Measurements from ENCODE around the gene SELENOS.
"Not testable (repeated sequence)": the region's sequence is repeated elsewhere in the genome, so short reads cannot be mapped to it uniquely, and the experiment has no call there.

Gene SELENOS

DNA sequence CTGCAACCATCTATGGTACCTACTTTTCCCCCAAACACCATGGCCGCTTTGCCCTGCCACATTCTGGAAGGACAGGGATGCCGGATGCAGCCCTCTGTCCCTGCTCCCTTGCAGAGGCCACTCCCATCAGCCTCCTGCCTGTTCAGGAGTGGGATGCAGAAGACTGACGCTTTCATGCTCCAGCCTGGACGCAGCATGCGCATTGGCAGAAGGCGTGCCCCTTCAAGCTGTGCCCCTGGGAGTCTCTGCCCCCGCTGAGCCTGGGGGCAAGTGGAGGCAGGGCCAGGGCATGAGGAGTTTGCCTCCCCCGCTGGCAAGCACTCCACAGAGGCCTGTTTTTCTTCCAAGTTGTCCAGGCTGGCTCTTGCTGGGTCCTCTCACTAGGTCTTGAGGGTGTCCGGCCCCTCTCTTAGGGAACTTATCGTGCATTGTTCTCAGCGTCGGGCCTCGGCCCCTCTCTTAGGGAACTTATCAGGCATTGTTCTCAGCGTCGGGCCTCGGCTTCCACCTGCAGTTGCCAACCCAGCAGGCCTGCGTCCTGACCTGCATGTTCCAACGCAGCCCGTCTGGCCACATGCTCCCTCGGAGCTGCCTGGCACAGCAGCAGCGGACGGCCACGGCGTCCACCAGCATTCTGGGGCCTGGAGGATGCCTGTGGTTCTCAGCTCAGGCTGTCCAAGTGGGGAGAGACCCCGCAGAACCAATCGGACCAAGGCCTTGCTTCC, 32.3 kb upstream of the SELENOS start:
- DNase-seq (ENCODE audit: low read depth) = no peak

DNA sequence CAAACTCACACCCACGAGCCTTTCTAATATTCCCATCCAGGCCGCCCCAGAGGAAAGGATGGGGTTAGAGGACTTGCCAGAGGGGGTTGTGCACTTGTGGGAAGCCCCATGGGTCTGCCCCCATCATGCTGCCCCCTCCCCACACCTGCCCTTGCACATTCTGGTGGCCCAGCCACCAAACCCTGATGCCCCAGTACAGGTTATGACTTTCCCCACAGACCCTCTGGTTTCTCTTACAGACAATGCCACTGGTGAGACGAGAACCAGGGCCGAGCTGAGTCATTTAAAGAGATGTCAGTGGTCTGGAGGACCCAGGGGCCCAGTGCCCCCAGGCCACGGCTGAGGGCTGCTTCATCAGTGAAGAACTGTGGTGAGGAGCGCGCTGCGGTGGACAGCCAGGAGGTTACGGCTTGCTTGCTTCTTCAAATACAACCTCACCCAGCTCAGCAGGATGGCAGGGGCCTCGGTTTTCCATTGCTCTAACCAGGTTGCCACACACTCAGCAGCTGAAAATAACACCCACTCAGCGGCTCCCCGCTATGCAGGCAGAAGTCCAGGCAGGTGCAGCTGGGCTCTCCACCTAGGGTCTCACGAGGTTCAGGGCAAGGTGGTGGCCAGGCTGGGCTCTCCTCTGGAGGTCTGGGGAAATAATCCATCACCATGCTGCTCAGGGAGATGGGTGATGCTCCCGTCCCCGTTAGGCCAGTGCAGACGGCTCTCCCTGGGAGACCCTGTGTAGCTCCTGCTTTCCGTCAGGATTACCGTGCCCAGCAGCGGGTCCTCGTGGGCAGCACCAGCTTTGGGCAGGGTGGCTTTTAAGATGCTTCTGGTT, 31.5 kb upstream of the SELENOS start:
- DNase-seq (ENCODE audit: low read depth) = no peak

DNA sequence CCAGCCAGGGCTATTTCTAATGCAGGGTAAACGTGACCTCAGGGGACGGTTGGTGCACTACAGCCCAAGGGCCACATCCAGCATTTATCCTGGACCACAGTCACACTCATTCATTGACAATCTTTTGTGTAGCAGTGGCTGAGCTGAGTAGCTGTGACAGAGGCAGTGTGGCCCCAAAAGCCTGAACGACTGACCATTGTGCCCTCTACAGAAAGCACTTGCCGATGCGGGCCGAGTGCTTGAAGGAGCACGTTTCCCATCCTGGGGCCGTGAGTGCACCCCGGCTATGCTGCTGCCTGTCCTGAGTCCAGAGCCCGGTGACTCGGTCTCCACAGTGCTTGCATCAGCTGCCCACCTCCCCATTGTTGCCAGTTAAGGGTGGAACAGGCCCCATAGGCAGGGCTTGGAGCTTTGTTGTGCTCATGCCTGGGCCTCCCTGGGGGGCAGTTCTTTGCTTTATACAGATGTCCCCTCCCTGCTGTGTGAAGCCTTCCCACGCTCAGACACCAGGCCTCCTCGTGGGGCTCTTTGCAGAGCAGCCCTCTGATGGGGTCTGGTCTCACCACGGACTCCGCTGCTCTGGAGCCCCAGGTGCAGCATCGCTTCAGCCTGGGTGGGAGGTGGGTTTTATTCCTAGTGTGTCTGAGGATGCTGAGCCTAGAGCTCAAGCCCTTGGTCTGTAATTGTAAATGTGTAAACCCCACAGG, 30.8 kb upstream of the SELENOS start:
- no peak for DNase-seq (ENCODE audit: low read depth)

DNA sequence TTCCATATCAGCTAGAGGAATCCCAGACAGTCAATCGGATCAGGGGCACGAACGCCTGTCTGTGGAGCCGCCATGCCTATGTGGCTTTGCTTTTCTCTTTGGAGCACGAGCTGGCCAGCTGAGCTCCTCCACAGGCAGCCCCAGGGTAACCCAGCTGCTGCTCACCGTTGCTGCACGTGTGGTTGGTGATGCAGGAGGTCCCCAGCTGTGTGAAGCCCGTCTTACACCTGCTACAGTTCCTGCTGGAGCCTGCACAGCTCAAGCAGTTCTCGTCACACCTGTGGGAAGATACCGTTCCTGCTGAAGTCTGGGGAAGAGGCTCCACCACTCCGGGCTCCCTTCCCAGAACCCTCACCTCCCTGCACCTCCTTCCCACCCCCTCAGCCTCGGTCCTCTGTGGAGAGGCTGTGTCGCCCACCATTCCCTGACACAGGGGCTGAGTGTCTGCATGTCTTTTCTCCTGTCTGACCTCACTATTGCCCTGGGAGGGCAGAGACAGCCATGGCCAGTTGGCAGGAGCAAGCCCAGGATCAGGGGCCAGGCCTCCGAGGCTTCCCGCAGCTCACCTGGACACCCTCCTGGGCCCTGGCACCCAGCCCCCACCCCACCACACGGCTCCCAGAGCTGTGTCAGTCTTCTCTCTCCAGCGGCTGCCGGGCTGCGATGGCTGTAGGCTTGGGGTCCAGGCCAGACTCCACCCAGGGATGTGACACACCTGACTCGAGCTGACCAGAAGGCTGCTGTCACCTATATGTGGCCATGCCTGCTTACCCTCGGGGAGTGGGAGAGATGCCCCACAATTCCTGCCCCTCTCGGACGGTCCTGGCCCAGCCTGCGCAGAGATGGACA, 30.0 kb upstream of the SELENOS start:
- DNase-seq (ENCODE audit: low read depth) = no peak

DNA sequence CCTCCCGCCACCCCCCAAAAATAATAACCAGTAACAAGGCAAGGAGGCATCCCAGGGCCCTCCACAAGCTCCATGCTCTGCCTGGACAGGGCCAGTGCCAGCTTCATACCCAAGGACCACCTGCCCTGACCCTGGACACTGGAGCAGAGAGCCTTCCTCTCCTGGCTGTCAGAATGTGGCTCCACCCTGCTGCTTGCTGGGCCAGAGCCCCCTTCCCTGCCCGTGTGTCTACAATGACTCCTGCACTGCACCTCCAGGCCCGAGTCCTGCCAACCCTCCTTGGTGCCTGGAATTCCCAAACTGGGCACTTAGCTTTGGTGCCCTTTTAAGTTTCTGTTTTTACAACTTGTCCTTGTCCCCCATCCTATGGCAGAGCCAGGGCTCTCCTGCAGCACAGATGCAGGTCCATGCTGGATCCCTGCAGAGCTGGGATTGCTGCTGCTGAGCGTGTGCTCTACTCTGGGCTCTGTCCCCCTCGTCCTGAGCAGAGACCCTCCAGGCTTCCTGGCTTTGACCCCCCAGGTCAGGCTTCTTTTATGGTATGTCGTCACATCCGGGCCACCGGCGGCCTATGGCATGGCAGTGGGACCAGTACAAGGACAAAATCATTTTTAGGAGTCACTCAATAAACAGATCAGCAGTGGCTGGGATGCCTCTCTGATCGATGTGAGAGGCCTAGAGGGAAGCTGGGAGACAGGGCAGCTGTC, 29.2 kb upstream of the SELENOS start:
- no peak for DNase-seq (ENCODE audit: low read depth)

DNA sequence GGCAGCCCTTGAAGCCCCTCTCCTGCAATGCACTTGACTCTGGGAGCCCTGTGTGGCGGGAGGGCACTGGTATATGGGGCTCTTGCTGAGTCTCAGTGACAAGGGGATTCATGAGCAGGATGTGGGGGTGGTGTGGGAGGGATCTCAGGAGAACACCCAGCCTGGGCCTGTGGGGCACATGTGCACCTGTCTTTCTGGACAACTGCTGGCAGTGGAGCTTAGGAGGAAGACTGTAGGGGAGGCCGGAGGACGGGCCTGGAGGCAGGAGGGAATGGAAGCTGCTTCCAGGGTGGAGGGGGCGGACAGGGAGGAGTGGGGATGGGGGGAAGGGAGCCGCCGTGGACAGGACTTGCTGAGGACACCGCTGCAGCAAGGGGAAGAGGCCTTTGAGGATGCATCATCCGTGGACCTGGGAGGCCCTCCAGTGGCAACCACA, 28.6 kb upstream of the SELENOS start:
- DNase-seq (ENCODE audit: low read depth) = no peak

- DNase-seq (ENCODE audit: low read depth) = no peak
These were observed 26.1 kb upstream of the SELENOS start for GRCh38 chr15:101303408-101303807.

DNA sequence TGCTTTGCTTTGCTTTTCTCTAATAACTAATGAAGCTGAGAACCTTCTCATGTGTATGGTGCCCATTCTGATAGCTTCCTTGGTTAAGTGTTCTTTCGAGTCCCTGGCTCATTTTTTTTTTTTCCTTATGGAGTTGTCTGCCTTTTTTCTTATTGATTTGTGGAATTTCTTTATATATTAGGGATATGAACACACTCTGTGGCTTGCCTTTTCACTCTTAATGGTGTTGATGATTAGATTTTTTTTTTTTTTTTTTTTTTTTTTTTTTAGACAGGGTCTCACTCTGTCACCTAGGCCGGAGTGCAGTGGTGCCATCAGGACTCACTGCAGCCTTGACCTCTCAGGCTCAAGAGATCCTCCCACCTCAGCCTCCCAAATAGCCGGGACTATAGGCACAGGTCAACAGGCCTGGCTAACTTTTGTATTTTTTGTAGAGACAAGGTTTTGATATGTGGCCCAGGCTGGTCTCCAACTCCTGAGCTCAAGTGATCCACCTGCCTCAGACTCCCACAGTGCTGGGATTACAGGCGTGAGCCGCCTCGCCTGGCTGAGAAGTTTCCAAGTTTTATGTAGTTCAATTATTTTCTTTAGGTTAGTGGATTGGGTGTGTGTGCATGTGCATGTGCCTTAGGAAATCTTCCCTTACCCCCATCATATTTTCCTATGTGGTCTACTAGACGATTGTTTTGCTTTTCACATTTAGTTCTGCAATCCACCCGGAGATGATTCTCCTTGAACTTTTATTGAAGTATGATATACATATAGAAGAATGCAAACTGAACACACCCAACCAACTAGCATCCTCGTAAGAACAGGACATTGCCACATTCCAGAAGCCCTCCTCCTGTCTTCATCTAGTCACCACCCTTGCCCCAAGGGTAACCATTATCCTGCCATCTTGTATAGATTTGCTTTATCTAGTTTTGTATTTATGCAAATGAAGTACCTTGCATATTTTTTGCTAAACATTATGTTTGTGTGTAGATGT, 19.4 kb upstream of the SELENOS start:
- DNase-seq (ENCODE audit: low read depth) = no peak

GRCh38 chr15:101295607-101296161, 18.4 kb upstream of the SELENOS start:
- DNase-seq (ENCODE audit: low read depth) = no peak

DNA sequence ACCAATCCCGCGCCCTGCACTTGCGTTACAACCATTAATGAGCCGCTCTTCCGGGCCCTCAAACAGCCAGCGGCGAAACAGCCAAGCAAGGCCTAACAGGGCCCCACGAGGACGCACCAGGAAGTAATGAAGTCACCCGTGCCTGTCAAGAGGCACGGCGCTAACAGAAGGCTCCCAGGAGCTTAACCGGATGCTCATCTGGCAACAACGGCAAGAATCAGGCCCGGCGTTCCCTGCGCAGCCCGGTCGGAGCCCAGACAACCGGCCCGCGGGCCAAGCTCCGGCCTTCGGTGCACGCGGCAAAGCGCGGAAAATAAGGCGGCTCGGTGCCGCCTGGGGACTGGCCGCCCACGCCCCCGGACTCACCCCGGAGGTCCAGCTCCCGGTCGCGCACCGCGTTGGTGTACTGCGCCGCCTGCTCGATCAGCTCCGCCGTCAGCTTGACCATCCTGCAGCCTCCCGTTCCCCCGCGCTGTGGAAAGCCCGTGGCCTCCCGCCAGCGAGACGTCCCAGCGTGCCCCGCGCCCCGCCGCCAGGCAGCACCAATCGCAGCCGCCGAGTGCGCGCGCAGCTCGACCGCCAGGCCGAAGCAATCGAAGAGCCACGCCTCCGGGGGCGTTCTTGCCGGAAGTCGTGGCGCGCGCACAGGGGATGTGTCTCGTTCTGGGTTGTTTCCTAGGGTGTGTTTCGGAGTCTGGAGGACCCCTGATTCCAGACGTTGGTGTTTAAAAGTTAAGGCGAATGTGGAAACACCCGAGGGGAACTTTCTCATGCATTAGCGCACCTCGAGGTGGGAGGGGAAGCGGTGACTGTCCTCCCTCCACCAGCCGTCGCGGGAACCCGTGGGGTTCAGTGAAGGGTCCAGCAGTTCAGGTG, 17.7 kb upstream of the SELENOS start, which contains the start of gene SNRPA1:
Gene SNRPA1 (minus strand): TSS at position 518 of the 876 bp plus-strand sequence. CDS start 70 bp downstream, at position 448.
- peak; percentile 98 for DNase-seq (ENCODE audit: low read depth)

DNA sequence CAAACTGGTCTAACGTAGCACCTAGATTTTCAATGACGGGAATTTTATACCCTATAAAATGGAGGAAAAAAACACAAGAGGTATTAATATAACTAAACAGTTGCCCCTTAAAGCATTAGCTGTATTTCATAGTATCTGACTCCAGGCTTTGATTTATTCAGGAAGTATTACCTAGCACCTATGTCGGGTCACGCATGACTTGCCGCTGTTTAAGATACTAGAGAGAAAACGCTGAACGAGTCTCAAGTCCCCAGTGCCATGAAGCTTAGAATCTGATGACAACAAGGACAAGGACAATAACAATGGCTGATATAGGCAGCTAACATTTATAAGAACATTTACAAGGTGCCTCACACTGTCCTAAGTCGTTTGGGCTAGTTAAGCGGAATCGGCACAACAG, 15.8 kb upstream of the SELENOS start:
- no peak for DNase-seq (ENCODE audit: low read depth)

DNA sequence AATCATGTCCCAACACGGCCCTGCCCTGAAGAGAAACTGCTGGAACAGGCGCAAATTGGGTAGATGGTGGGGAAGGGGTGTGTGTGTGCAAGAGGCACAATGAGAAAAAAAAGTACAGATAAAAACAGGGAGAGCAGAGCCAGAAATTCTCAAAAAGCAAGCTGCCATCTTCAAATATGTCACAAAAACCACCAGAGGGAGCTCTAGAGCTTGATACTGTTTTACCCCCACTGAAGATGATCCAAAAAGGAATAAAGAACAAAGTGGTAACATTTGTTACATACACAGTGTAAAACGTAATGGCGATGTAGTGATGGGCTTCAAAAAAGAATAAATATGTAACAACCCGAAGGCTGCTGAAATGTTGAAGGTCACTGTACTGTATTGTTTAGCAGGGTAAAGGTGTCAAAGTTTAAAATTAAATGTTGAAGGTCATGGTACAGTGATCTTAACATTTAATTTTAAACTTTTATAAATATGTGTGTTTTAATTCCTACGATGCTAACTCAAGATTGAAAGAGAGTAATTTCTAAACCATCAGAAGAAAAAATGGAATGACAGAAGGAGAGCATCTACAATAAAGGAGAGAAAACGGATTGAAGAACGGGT, 11.7 kb upstream of the SELENOS start:
- no peak for DNase-seq (ENCODE audit: low read depth)

DNA sequence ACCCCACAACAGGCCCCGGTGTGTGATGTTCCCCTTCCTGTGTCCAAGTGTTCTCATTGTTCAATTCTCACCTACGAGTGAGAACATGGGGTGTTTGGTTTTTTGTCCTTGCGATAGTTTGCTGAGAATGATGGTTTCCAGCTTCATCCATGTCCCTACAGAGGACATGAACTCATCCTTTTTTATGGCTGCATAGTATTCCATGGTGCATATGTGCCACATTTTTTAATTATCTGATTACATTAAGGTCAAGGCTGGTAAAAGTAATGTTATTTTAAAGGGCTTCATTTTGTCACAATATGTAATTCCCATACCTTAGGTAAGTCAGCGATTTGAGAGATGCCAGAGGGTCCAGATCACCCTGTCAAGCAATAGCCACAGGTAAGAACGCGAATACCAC, 10.1 kb upstream of the SELENOS start:
- DNase-seq (ENCODE audit: low read depth) = not testable (repeated sequence)

DNA sequence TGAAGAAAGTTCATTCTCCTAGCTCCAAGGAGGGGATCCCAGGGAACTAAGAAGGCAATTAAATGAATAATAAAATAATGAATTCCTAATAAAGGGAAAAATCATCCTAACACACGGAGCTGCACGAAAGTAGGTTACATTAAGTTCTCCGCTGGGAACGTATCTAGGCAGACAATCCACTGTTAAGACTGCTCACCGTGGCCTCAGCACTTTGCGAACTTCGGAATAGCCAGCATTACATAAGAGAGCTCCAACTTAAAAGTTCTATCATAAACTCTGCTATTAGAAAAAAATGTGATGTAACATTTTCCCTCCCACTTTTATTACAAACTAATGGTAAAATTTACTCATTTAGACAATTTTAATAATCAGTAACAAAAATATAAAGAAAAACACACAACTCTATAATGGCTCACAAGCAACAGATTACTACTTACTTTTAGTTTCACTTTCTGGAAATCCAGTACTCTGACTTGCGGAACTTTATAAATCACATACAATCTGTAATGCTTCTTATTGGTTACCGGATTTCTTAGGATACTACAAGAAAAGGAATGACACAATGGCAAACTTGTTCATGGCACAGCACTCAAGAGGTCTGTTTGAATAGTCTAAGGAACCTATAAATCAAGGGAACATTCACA, 9.3 kb upstream of the SELENOS start:
- DNase-seq (ENCODE audit: low read depth) = no peak

GRCh38 chr15:101283931-101284330, 6.6 kb upstream of the SELENOS start:
- no peak for DNase-seq (ENCODE audit: low read depth)

DNA sequence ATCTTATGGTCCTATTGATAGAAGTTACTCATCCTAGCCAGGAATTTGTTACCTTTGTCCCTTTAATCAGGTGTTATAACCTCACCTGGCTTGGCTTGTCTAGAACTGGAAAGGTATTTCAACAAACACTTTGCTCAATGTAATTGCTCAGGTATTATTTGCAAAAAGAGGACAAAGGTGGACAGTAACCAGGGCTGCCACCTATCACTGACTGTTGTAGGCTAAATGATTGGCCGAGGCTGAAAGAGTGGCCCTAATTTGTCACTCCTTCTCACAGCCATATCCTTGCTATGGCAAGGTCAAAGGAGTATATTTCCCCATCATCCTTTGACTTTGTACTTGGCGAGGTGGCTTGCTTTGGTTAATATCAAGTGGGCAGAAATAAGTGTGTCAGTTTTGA, 2.7 kb upstream of the SELENOS start:
- no peak for DNase-seq (ENCODE audit: low read depth)

DNA sequence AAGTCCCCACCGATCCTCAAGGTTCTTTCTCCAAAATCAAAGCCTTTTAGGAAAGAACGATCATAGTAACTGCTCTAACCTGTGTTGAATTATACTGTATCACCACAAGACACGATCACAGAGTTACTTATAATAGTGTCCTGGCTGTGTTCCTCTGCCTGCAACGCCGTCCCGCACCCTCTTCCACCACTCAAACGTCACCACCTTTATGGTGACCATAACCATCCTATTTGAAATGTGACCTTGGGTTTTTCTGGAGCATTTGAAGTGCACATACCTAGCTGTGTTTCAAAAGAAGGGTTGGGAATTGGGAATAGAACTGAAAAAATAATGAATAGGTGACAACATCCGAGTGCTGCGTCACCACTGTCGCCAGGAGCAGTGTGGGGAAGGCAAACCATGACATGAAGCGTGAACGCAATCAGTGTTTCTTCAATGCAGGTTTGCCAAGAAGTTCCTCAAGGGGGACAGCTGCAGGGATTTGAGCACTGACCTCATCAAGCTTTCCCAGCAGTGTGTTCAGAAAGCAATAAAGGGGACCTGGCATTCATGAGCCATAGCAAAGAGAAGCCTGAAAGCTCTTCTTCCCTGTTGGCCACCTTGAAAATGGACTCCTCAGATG, 769 bp upstream of the SELENOS start:
- no peak for DNase-seq (ENCODE audit: low read depth)

Measured in activated T-cell treated with anti-CD3 and anti-CD28 coated beads for 48 hours (primary cell).